Endodermal cell (in vitro differentiated cells): ENCODE measurements around the gene INSC. TPM values are rescaled to one million over a fixed set of nuclear protein-coding genes. Genes with fewer than 3 reads are reported as not detected.

Source experiments
- DNase-seq: peaks from one replicate; pipeline ENCODE4 v3.0.0-alpha.2; 2017
- H3K27ac ChIP-seq: 2 replicates; pipeline ENCODE4 v1.5.1; 2013; ENCODE audit warnings: mild to moderate bottlenecking, low read depth, low read length, moderate library complexity
- H3K27me3 ChIP-seq: 2 replicates; pipeline ENCODE4 v1.6.1; 2013; ENCODE audit warnings: mild to moderate bottlenecking, low read length, moderate library complexity; ENCODE audit not compliant: insufficient read depth, control insufficient read depth, poor library complexity, severe bottlenecking
- H3K36me3 ChIP-seq: 2 replicates; pipeline ENCODE4 v1.7.0; 2013; ENCODE audit warnings: mild to moderate bottlenecking, low read length, moderate library complexity; ENCODE audit not compliant: control insufficient read depth, insufficient read depth
- H3K4me1 ChIP-seq: one replicate; pipeline ENCODE4 v1.7.0; 2013; ENCODE audit warnings: low read length; ENCODE audit not compliant: control insufficient read depth, insufficient read depth
- H3K4me3 ChIP-seq: 2 replicates; pipeline ENCODE4 v1.5.1; 2013; ENCODE audit warnings: mild to moderate bottlenecking, low read length, moderate library complexity
- H3K9ac ChIP-seq: 2 replicates; pipeline ENCODE4 v1.6.1; 2013; ENCODE audit warnings: mild to moderate bottlenecking, low read length, moderate library complexity; ENCODE audit not compliant: poor library complexity, severe bottlenecking; ENCODE audit errors: extremely low read depth
- H3K9me3 ChIP-seq: 2 replicates; pipeline ENCODE4 v1.6.1; 2013; ENCODE audit warnings: mild to moderate bottlenecking, low read length, moderate library complexity; ENCODE audit not compliant: control insufficient read depth
- H3K27ac Mint-ChIP-seq: 2 replicates; pipeline ENCODE4 v1.8.0; 2020; ENCODE audit warnings: mixed read lengths
- H3K27me3 Mint-ChIP-seq: 2 replicates; pipeline ENCODE4 v1.8.0; 2021; ENCODE audit warnings: mild to moderate bottlenecking, mixed read lengths; ENCODE audit not compliant: insufficient read depth
- H3K36me3 Mint-ChIP-seq: 2 replicates; pipeline ENCODE4 v1.8.0; 2020; ENCODE audit warnings: low read depth, mixed read lengths
- H3K4me1 Mint-ChIP-seq: 2 replicates; pipeline ENCODE4 v1.8.0; 2020; ENCODE audit warnings: mixed read lengths
- H3K4me3 Mint-ChIP-seq: 2 replicates; pipeline ENCODE4 v1.8.0; 2020; ENCODE audit warnings: mild to moderate bottlenecking, moderate library complexity, mixed read lengths
- H3K9me3 Mint-ChIP-seq: 2 replicates; pipeline ENCODE4 v1.8.0; 2020; ENCODE audit warnings: mild to moderate bottlenecking, mixed read lengths
- CTCF ChIP-seq: fragments of 200-600 bp; sonication (generic); conservative IDR thresholded peaks from 2 replicates; pipeline ENCODE4 v1.5.0; 2021; ENCODE audit warnings: antibody characterized with exemption, mild to moderate bottlenecking
- WGBS, 2 experiments: methylation state at CpG; one replicate each; pipeline versions ENCODE4 v1.1.5 to v1.1.7; 2013; ENCODE audit warnings: missing lambda C conversion rate in 2 of 2, mixed read lengths in 1 of 2; ENCODE audit not compliant: insufficient coverage in 1 of 2, insufficient read length in 1 of 2; 5-methylcytosine and 5-hydroxymethylcytosine counted together
- total RNA-seq, 2 donors: library from RNA; stranded (reverse); fragmentation: NEBNext Ultra II Directional in 1 of 2; extraction: Animal tissue kit (Norgen Biotek cat#: 25700) in 1 of 2; gene quantifications; 2 replicates in 1 of 2; 3 replicates in 1 of 2; pipeline ENCODE4 v1.2.1, GENCODE V29; 2021

Gene INSC
- total RNA-seq, 2 donors from 2014 or later = not detected

GRCh38 chr11:15176646-15177163, 62.0 kb downstream of the INSC start:
- WGBS, 2 experiments = 91 to 94% methylated on average over 3 to 5 of the region's 5 CpGs
- no peaks in the 10 kb centered on the region for H3K36me3 Mint-ChIP-seq
- no peak overlapping the region for H3K27ac Mint-ChIP-seq
- H3K4me3 Mint-ChIP-seq = no peak overlapping the region
- peaks cover 4% of the 10 kb centered on the region for H3K4me1 Mint-ChIP-seq
- TF ChIP-seq CTCF = no peak
- H3K36me3 ChIP-seq = no peaks in the 10 kb centered on the region
- H3K27me3 ChIP-seq = peaks cover 18% of the 10 kb centered on the region
- H3K4me1 ChIP-seq = peaks cover 3% of the 10 kb centered on the region
- H3K9ac ChIP-seq = no peak overlapping the region
- H3K4me3 ChIP-seq = no peak overlapping the region
- DNase-seq = peak; percentile 22
- no peaks in the 10 kb centered on the region for H3K9me3 ChIP-seq
- no peaks in the 10 kb centered on the region for H3K9me3 Mint-ChIP-seq
- H3K27me3 Mint-ChIP-seq = peaks cover 43% of the 10 kb centered on the region
- no peak overlapping the region for H3K27ac ChIP-seq

GRCh38 chr11:15177491-15177890, 62.8 kb downstream of the INSC start:
- Mint-ChIP-seq H3K36me3 (no peaks in the 10 kb centered on the region), H3K9me3 (no peaks in the 10 kb centered on the region), H3K27ac (no peak overlapping the region), H3K4me1 (peaks cover 6% of the 10 kb centered on the region), H3K4me3 (no peak overlapping the region), H3K27me3 (peaks cover 35% of the 10 kb centered on the region)
- H3K4me1 ChIP-seq = peaks cover 3% of the 10 kb centered on the region
- DNase-seq = peak; percentile 2
- H3K36me3 ChIP-seq = no peaks in the 10 kb centered on the region
- peaks cover 10% of the 10 kb centered on the region for H3K27me3 ChIP-seq
- TF ChIP-seq CTCF = no peak
- no peaks in the 10 kb centered on the region for H3K9me3 ChIP-seq
- no peak overlapping the region for H3K4me3 ChIP-seq
- H3K9ac ChIP-seq = no peak overlapping the region
- no peak overlapping the region for H3K27ac ChIP-seq
- 81% methylated on average over 2 of the region's 2 CpGs; no CpG with 5 or more reads in 1 of the 2 experiments for WGBS, 2 experiments

GRCh38 chr11:15178214-15178613, 63.5 kb downstream of the INSC start:
- H3K4me1 Mint-ChIP-seq = peaks cover 7% of the 10 kb centered on the region

More at GRCh38 chr11:15178214-15178613, 63.5 kb downstream of the INSC start:
- WGBS, 2 experiments = 90 to 100% methylated on average over 1 to 3 of the region's 3 CpGs
- no peak for TF ChIP-seq CTCF
- Histone ChIP-seq H3K36me3 (no peaks in the 10 kb centered on the region), H3K4me3 (no peak overlapping the region), H3K27ac (no peak overlapping the region), H3K4me1 (peaks cover 3% of the 10 kb centered on the region), H3K9ac (no peak overlapping the region), H3K9me3 (no peaks in the 10 kb centered on the region), H3K27me3 (peaks cover 3% of the 10 kb centered on the region)
- H3K36me3 Mint-ChIP-seq = no peaks in the 10 kb centered on the region
- H3K9me3 Mint-ChIP-seq = no peaks in the 10 kb centered on the region
- H3K27me3 Mint-ChIP-seq = peaks cover 30% of the 10 kb centered on the region
- H3K4me3 Mint-ChIP-seq = no peak overlapping the region
- DNase-seq = no peak
- H3K27ac Mint-ChIP-seq = no peak overlapping the region
